MM.1S (cell line): ENCODE measurements around the gene CIB4.

ENCODE experiments used
- DNase-seq: peaks from one replicate; pipeline ENCODE4 v3.0.0-alpha.2; 2015
- H2AFZ ChIP-seq: fragments of 300-600 bp; sonication (generic); 2 replicates; pipeline ENCODE4 v1.6.0; 2016; ENCODE audit warnings: antibody characterized with exemption, low read length
- H3F3A ChIP-seq: fragments of 300-600 bp; sonication (generic); 2 replicates; pipeline ENCODE4 v1.6.1; 2016; ENCODE audit warnings: mild to moderate bottlenecking, antibody characterized with exemption, low read length, moderate library complexity, mixed read lengths; ENCODE audit not compliant: insufficient read depth
- H3K27ac ChIP-seq: fragments of 300-600 bp; sonication (generic); 2 replicates; pipeline ENCODE4 v1.5.1; 2016; ENCODE audit warnings: mild to moderate bottlenecking, low read length
- H3K27me3 ChIP-seq: fragments of 300-600 bp; sonication (generic); replicated peaks from 2 replicates; pipeline ENCODE4 v1.6.0; 2016; ENCODE audit warnings: low read length; ENCODE audit not compliant: insufficient read depth
- H3K36me3 ChIP-seq: fragments of 300-600 bp; sonication (generic); replicated peaks from 2 replicates; pipeline ENCODE4 v1.6.1; 2016; ENCODE audit warnings: mild to moderate bottlenecking, low read length, mixed read lengths; ENCODE audit not compliant: insufficient read depth
- H3K4me1 ChIP-seq: fragments of 300-600 bp; sonication (generic); 2 replicates; pipeline ENCODE4 v1.6.1; 2016; ENCODE audit warnings: low read length, mixed read lengths
- H3K4me2 ChIP-seq: fragments of 300-600 bp; sonication (generic); 2 replicates; pipeline ENCODE4 v1.6.0; 2016; ENCODE audit warnings: low read depth, low read length
- H3K4me3 ChIP-seq: fragments of 300-600 bp; sonication (generic); 2 replicates; pipeline ENCODE4 v1.5.1; 2016; ENCODE audit warnings: low read length, mixed read lengths
- H3K79me2 ChIP-seq: fragments of 300-600 bp; sonication (generic); 2 replicates; pipeline ENCODE4 v1.6.1; 2016; ENCODE audit warnings: mixed run types, low read length, mixed read lengths
- H3K9ac ChIP-seq: fragments of 300-600 bp; sonication (generic); 2 replicates; pipeline ENCODE4 v1.6.1; 2016; ENCODE audit warnings: low read length, mixed read lengths
- H3K9me2 ChIP-seq: fragments of 300-600 bp; sonication (generic); replicated peaks from 2 replicates; pipeline ENCODE4 v1.6.1; 2016; ENCODE audit warnings: mild to moderate bottlenecking, low read length, mixed read lengths; ENCODE audit not compliant: insufficient read depth
- H3K9me3 ChIP-seq: fragments of 300-600 bp; sonication (generic); replicated peaks from 2 replicates; pipeline ENCODE4 v1.6.1; 2016; ENCODE audit warnings: mild to moderate bottlenecking, low read length, mixed read lengths; ENCODE audit not compliant: insufficient read depth
- H4K20me1 ChIP-seq: fragments of 300-600 bp; sonication (generic); 2 replicates; pipeline ENCODE4 v1.6.1; 2016; ENCODE audit warnings: mild to moderate bottlenecking, low read length, moderate library complexity, mixed read lengths; ENCODE audit not compliant: insufficient read depth
- EZH2 ChIP-seq: fragments of 300-600 bp; sonication (generic); optimal IDR thresholded peaks from 2 replicates; pipeline ENCODE3; 2017; ENCODE audit warnings: low read depth, mild to moderate bottlenecking, antibody characterized with exemption, low read length, mixed read lengths
- EZH2phosphoT487 ChIP-seq: fragments of 300-600 bp; sonication (generic); IDR thresholded peaks from 2 replicates; pipeline ENCODE4 v1.6.1; 2018; ENCODE audit warnings: antibody characterized with exemption, low read length
- TF ChIP-seq, protein P1 (sequence below): fragments of 300-600 bp; sonication (generic); IDR thresholded peaks from 2 replicates; pipeline ENCODE4 v1.5.1; 2016; ENCODE audit warnings: antibody characterized with exemption, low read length, mixed read lengths

CIB4 gene

GRCh38 chr2:26561376-26561775 lies 79.8 kb downstream of the CIB4 start:
- Histone ChIP-seq H3K9me3 (no peaks in the 10 kb centered on the region), H2AFZ (no peak overlapping the region), H3K4me3 (no peak overlapping the region), H3K36me3 (no peaks in the 10 kb centered on the region), H3K9me2 (no peaks in the 10 kb centered on the region), H3K4me1 (no peaks in the 10 kb centered on the region), H3K27me3 (peaks cover 98% of the 10 kb centered on the region), H3F3A (no peaks in the 10 kb centered on the region), H3K9ac (no peak overlapping the region), H3K79me2 (no peaks in the 10 kb centered on the region), H3K27ac (no peak overlapping the region), H3K4me2 (no peak overlapping the region), H4K20me1 (no peaks in the 10 kb centered on the region)
- DNase-seq, result no peak
- TF ChIP-seq EZH2phosphoT487 (no peak), EZH2 (no peak)
- TF ChIP-seq, protein P1, sequence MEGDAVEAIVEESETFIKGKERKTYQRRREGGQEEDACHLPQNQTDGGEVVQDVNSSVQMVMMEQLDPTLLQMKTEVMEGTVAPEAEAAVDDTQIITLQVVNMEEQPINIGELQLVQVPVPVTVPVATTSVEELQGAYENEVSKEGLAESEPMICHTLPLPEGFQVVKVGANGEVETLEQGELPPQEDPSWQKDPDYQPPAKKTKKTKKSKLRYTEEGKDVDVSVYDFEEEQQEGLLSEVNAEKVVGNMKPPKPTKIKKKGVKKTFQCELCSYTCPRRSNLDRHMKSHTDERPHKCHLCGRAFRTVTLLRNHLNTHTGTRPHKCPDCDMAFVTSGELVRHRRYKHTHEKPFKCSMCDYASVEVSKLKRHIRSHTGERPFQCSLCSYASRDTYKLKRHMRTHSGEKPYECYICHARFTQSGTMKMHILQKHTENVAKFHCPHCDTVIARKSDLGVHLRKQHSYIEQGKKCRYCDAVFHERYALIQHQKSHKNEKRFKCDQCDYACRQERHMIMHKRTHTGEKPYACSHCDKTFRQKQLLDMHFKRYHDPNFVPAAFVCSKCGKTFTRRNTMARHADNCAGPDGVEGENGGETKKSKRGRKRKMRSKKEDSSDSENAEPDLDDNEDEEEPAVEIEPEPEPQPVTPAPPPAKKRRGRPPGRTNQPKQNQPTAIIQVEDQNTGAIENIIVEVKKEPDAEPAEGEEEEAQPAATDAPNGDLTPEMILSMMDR, result no peak

DNA sequence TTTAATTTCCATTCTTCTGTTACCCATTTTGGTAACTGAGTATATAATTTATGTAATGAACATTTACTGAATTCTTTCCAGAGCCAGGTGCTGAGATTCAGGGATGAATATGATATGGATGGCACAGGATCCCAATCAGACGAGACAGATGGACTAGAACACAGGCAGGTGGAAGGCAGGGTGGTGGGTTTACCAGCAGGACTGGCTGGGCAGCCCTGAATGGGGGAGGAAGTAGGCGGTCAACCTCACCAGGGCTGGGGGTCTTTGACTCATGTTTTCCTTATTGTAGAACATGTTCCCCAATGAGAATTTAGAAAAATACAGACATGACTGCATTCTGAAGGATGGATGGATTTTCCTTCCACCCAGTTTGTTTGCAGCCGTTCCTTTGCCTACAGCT lies 80.3 kb downstream of the CIB4 start:
- Histone ChIP-seq H3K79me2 (no peaks in the 10 kb centered on the region), H3K4me2 (no peak overlapping the region), H3K9ac (no peak overlapping the region), H4K20me1 (no peaks in the 10 kb centered on the region), H3K4me1 (no peaks in the 10 kb centered on the region), H2AFZ (no peak overlapping the region), H3K27ac (no peak overlapping the region), H3F3A (no peaks in the 10 kb centered on the region), H3K9me3 (no peaks in the 10 kb centered on the region), H3K36me3 (no peaks in the 10 kb centered on the region), H3K27me3 (peaks cover 98% of the 10 kb centered on the region), H3K4me3 (no peak overlapping the region), H3K9me2 (no peaks in the 10 kb centered on the region)
- TF ChIP-seq EZH2phosphoT487, result no peak
- no peak for TF ChIP-seq EZH2
- no peak for DNase-seq

DNA sequence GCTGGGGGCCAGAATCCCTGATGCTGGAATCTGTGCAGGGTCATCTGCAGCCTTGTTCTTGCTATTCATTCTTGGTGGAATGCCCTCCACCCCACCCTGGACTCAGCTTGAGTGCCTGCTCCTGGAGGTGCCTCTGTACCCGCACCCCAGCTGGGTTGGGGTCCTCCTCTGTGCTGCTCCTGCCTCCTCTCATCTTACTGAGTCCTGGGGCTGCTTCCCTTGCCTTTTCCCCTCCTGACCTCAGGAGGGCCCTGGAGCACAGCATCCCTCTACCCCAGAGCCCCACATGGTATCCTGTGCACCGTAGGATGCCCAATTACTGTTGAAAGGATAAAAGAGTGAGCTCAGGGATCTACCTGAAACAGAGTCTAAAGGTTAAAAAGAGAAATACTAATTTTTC lies 81.6 kb downstream of the CIB4 start:
- H4K20me1 ChIP-seq, result no peaks in the 10 kb centered on the region
- H3F3A ChIP-seq, result no peaks in the 10 kb centered on the region
- H3K9ac ChIP-seq, result no peak overlapping the region
- TF ChIP-seq, protein P1, result no peak
- TF ChIP-seq EZH2, result no peak
- no peak for TF ChIP-seq EZH2phosphoT487
- no peak overlapping the region for H2AFZ ChIP-seq
- no peak overlapping the region for H3K4me3 ChIP-seq
- H3K9me2 ChIP-seq, result no peaks in the 10 kb centered on the region
- no peak for DNase-seq
- H3K79me2 ChIP-seq, result no peaks in the 10 kb centered on the region
- no peaks in the 10 kb centered on the region for H3K4me1 ChIP-seq
- H3K4me2 ChIP-seq, result no peak overlapping the region
- H3K27ac ChIP-seq, result no peak overlapping the region
- H3K36me3 ChIP-seq, result no peaks in the 10 kb centered on the region
- H3K9me3 ChIP-seq, result no peaks in the 10 kb centered on the region
- H3K27me3 ChIP-seq, result peaks cover 100% of the 10 kb centered on the region

GRCh38 chr2:26559044-26559405 lies 82.1 kb downstream of the CIB4 start:
- Histone ChIP-seq H3K4me2 (no peak overlapping the region), H3K9ac (no peak overlapping the region), H3K36me3 (no peaks in the 10 kb centered on the region), H3K4me3 (no peak overlapping the region), H3K79me2 (no peaks in the 10 kb centered on the region), H3F3A (no peaks in the 10 kb centered on the region), H3K9me2 (no peaks in the 10 kb centered on the region), H2AFZ (no peak overlapping the region), H3K27me3 (peaks cover 100% of the 10 kb centered on the region), H3K27ac (no peak overlapping the region), H4K20me1 (no peaks in the 10 kb centered on the region), H3K4me1 (no peaks in the 10 kb centered on the region), H3K9me3 (no peaks in the 10 kb centered on the region)
- TF ChIP-seq, protein P1, result no peak
- TF ChIP-seq EZH2phosphoT487 (no peak), EZH2 (no peak)
- no peak for DNase-seq
